K562 (cell line): ENCODE measurements around the gene GATA2. TPM values are rescaled to one million over a fixed set of nuclear protein-coding genes. Genes with fewer than 3 reads are reported as not detected.

Experiments
- FOXJ3 ChIP-seq: sonication (generic); formaldehyde crosslinking; IDR thresholded peaks from 2 replicates; pipeline ENCODE4 v1.4.0; 2020; ENCODE audit warnings: mild to moderate bottlenecking, missing genetic modification reagents
- GATA2 ChIP-seq: sonication (generic); formaldehyde crosslinking; IDR thresholded peaks from 2 replicates; pipeline ENCODE4 v1.4.0; 2020; ENCODE audit warnings: mild to moderate bottlenecking, missing genetic modification reagents
- MED1 ChIP-seq: sonication (generic); formaldehyde crosslinking; IDR thresholded peaks from 2 replicates; pipeline ENCODE4 v1.8.1; 2023; ENCODE audit warnings: missing genetic modification reagents, borderline replicate concordance
- PURB ChIP-seq: sonication (generic); formaldehyde crosslinking; IDR thresholded peaks from 2 replicates; pipeline ENCODE4 v1.9.0; 2021; ENCODE audit warnings: low read depth, mild to moderate bottlenecking, missing genetic modification reagents
- SREBF1 ChIP-seq: fragments of 150-350 bp; IDR thresholded peaks from 2 replicates; pipeline ENCODE4 v1.6.1; 2014; ENCODE audit warnings: antibody characterized with exemption, low read depth, low read length, borderline replicate concordance
- TEAD2 ChIP-seq: fragments of 450-650 bp; IDR thresholded peaks from 2 replicates; pipeline ENCODE4 v1.6.1; 2016; ENCODE audit warnings: missing genetic modification characterization, control low read depth, missing compliant biosample characterization
- ZNF197 ChIP-seq: fragments of 200-800 bp; sonication (Bioruptor generic); IDR thresholded peaks from 2 replicates; pipeline ENCODE4 v1.6.1; 2016; ENCODE audit warnings: low read depth, missing genetic modification characterization, missing compliant biosample characterization
- ZNF77 ChIP-seq: fragments of 250-450 bp; sonication (Bioruptor Pico); IDR thresholded peaks from 2 replicates; pipeline ENCODE4 v1.5.0; 2020
- polyA plus RNA-seq, 8 experiments: library from polyadenylated mRNA; depleted of rRNA in 4 of 8; stranded (reverse) in 5 of 8; unstranded in 3 of 8; fragments of >200 nt; fragmentation: Nextera tagmentation in 2 of 8; fragmentation: Illumina TruSeq in 1 of 8; extraction: Ambion mirVana in 2 of 8; extraction: Trizol in 1 of 8; gene quantifications; 2 replicates each; pipeline versions ENCODE4 v1.2.1 to v1.2.3, GENCODE V29; 2011 to 2014; ENCODE audit warnings: inconsistent platforms in 1 of 8, missing spikeins in 1 of 8
- total RNA-seq, 7 experiments: library from RNA; depleted of rRNA in 6 of 7; stranded (reverse); fragments of >200 nt in 6 of 7; fragmentation: Illumina TruSeq in 2 of 7; extraction: Trizol in 2 of 7; gene quantifications; 2 replicates each; pipeline versions ENCODE4 v1.2.1 to v1.2.3, GENCODE V29; 2011 to 2021; ENCODE audit warnings: low replicate concordance in 1 of 7
- TF ChIP-seq, protein P1 (sequence below): fragments of 450-650 bp; IDR thresholded peaks from 2 replicates; pipeline ENCODE4 v1.6.1; 2016; ENCODE audit warnings: mild to moderate bottlenecking, moderate library complexity
- TF ChIP-seq, protein P2 (sequence below): fragments of 450-650 bp; conservative IDR thresholded peaks from 2 replicates; pipeline ENCODE4 v1.6.1; 2016; ENCODE audit warnings: missing genetic modification characterization, low read depth, mild to moderate bottlenecking, control low read depth, missing compliant biosample characterization
- TF ChIP-seq, protein P3 (sequence below): sonication (generic); formaldehyde crosslinking; IDR thresholded peaks from 2 replicates; pipeline ENCODE4 v1.8.0; 2022; ENCODE audit warnings: mild to moderate bottlenecking, low read depth, missing genetic modification reagents

GATA2 gene
- total and polyA plus RNA-seq, 9 of the 15 experiments (the other 6 are each of a cell fraction or from before 2014, with no cell fraction given): 8.5 to 218 (median 50.8) TPM

DNA sequence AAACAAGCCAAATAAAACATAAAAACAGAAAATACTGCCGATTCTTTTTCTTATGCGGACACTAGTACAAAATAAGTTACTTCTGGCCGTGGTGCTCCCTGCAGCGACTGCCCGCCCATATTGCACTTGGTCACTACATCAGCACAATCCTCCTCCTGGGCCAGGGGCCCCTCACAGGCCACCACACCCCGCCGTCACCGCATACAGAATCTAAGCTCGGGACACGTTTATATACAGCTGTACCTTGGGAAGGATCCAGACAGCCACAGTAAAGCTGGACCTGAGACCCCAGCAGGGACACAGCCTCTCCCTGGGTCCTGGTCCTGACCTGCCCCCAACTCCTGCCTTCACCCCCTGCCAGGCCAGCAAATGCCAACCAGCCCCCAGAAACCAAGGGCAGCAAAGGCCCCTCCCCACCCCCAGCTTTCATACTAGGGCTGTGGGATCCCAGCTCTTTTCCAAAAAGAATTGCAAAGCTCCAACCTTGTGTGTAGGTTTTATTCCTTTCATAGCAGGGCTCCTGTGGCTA is 13.4 kb downstream of the GATA2 start (continued):
- TF ChIP-seq, protein P1, sequence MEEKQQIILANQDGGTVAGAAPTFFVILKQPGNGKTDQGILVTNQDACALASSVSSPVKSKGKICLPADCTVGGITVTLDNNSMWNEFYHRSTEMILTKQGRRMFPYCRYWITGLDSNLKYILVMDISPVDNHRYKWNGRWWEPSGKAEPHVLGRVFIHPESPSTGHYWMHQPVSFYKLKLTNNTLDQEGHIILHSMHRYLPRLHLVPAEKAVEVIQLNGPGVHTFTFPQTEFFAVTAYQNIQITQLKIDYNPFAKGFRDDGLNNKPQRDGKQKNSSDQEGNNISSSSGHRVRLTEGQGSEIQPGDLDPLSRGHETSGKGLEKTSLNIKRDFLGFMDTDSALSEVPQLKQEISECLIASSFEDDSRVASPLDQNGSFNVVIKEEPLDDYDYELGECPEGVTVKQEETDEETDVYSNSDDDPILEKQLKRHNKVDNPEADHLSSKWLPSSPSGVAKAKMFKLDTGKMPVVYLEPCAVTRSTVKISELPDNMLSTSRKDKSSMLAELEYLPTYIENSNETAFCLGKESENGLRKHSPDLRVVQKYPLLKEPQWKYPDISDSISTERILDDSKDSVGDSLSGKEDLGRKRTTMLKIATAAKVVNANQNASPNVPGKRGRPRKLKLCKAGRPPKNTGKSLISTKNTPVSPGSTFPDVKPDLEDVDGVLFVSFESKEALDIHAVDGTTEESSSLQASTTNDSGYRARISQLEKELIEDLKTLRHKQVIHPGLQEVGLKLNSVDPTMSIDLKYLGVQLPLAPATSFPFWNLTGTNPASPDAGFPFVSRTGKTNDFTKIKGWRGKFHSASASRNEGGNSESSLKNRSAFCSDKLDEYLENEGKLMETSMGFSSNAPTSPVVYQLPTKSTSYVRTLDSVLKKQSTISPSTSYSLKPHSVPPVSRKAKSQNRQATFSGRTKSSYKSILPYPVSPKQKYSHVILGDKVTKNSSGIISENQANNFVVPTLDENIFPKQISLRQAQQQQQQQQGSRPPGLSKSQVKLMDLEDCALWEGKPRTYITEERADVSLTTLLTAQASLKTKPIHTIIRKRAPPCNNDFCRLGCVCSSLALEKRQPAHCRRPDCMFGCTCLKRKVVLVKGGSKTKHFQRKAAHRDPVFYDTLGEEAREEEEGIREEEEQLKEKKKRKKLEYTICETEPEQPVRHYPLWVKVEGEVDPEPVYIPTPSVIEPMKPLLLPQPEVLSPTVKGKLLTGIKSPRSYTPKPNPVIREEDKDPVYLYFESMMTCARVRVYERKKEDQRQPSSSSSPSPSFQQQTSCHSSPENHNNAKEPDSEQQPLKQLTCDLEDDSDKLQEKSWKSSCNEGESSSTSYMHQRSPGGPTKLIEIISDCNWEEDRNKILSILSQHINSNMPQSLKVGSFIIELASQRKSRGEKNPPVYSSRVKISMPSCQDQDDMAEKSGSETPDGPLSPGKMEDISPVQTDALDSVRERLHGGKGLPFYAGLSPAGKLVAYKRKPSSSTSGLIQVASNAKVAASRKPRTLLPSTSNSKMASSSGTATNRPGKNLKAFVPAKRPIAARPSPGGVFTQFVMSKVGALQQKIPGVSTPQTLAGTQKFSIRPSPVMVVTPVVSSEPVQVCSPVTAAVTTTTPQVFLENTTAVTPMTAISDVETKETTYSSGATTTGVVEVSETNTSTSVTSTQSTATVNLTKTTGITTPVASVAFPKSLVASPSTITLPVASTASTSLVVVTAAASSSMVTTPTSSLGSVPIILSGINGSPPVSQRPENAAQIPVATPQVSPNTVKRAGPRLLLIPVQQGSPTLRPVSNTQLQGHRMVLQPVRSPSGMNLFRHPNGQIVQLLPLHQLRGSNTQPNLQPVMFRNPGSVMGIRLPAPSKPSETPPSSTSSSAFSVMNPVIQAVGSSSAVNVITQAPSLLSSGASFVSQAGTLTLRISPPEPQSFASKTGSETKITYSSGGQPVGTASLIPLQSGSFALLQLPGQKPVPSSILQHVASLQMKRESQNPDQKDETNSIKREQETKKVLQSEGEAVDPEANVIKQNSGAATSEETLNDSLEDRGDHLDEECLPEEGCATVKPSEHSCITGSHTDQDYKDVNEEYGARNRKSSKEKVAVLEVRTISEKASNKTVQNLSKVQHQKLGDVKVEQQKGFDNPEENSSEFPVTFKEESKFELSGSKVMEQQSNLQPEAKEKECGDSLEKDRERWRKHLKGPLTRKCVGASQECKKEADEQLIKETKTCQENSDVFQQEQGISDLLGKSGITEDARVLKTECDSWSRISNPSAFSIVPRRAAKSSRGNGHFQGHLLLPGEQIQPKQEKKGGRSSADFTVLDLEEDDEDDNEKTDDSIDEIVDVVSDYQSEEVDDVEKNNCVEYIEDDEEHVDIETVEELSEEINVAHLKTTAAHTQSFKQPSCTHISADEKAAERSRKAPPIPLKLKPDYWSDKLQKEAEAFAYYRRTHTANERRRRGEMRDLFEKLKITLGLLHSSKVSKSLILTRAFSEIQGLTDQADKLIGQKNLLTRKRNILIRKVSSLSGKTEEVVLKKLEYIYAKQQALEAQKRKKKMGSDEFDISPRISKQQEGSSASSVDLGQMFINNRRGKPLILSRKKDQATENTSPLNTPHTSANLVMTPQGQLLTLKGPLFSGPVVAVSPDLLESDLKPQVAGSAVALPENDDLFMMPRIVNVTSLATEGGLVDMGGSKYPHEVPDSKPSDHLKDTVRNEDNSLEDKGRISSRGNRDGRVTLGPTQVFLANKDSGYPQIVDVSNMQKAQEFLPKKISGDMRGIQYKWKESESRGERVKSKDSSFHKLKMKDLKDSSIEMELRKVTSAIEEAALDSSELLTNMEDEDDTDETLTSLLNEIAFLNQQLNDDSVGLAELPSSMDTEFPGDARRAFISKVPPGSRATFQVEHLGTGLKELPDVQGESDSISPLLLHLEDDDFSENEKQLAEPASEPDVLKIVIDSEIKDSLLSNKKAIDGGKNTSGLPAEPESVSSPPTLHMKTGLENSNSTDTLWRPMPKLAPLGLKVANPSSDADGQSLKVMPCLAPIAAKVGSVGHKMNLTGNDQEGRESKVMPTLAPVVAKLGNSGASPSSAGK: no peak
- TF ChIP-seq MED1 (CRISPR knock-in tag) (no peak), GATA2 (no peak), SREBF1 (no peak), PURB (CRISPR knock-in tag) (no peak), ZNF77 (CRISPR knock-in tag) (no peak), TEAD2 (no peak), ZNF197 (no peak), FOXJ3 (no peak)
- TF ChIP-seq, protein P2, sequence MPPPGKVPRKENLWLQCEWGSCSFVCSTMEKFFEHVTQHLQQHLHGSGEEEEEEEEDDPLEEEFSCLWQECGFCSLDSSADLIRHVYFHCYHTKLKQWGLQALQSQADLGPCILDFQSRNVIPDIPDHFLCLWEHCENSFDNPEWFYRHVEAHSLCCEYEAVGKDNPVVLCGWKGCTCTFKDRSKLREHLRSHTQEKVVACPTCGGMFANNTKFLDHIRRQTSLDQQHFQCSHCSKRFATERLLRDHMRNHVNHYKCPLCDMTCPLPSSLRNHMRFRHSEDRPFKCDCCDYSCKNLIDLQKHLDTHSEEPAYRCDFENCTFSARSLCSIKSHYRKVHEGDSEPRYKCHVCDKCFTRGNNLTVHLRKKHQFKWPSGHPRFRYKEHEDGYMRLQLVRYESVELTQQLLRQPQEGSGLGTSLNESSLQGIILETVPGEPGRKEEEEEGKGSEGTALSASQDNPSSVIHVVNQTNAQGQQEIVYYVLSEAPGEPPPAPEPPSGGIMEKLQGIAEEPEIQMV: no peak
- TF ChIP-seq, protein P3, sequence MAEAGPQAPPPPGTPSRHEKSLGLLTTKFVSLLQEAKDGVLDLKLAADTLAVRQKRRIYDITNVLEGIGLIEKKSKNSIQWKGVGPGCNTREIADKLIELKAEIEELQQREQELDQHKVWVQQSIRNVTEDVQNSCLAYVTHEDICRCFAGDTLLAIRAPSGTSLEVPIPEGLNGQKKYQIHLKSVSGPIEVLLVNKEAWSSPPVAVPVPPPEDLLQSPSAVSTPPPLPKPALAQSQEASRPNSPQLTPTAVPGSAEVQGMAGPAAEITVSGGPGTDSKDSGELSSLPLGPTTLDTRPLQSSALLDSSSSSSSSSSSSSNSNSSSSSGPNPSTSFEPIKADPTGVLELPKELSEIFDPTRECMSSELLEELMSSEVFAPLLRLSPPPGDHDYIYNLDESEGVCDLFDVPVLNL: no peak
